ENCODE results near the gene TMEM209. TPM values are rescaled to one million over a fixed set of nuclear protein-coding genes. Genes with fewer than 3 reads are reported as not detected.

The TMEM209 gene
- polyA plus RNA-seq, 2 of the 4 experiments (the other 2 are of a cell fraction): 12.8 to 36.6 TPM

DNA sequence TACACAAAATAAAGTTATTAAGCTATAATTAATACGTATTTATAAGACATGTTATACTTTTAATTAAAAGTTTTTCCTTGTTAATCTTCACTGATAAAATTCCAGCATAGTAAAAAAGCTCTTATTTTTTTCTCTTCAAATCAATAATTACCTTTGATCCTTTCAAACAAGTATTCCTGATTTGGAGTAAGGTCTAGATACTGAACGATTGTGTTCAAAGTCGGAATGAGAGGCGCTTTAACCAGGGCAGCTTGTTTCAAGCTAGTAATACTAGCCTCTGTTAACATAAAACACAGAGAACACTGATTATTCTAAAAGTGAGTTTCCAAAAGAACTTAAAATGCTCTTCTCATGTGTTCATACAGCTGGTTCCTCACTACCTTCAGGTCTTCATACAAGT lies 27.0 kb downstream of the TMEM209 start:
- POLR2A ChIA-PET: no interaction called here
- no peak for FAIRE-seq

DNA sequence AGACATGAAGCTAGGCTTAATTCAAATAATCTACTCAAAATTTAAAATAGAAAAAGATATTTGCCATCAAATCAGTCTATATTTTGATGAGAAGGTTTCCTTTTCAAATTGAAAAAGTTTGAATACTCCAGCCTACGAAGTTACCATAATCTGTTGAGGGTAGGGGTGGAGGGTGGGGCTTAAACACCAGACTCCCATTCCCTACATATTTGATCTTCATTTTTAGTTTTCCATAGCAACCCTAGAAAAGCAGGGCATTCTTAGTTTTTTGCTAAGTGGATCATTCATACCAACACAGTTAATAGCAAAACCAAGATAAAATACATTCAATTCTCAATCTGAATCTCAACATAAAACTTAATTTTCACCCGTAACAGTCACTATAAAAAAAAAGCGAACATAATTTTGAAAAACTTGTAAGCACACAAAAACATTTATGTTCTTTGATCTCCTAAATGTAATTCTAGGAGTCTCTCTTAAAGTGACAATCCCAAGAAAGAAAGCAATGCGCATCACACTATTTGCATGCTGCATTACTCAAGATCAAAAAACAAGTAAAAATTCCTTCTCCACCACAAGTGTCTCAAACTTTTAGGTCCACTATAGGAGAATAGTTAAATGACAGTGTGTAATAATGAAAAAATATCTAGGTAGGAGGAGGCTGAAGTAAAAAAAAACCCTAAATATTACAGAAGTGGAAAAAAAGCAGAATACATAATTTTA lies 30.8 kb downstream of the TMEM209 start:
- no peak for FAIRE-seq
- H3K27ac ChIP-seq: no peak overlapping the region
- WGBS (ENCODE audit: missing lambda C conversion rate): 94% methylated on average over 4 of the region's 4 CpGs
- DNase-seq (ENCODE audit: low read depth in 1 of 2, low spot score in 1 of 2): no peak
- ChIA-PET CTCF (no interaction called here), POLR2A (no interaction called here)
- no peak overlapping the region for H3K4me3 ChIP-seq
- no peak overlapping the region for H3K4me2 ChIP-seq
- no peak for ATAC-seq
- H3K4me1 ChIP-seq: no peaks in the 10 kb centered on the region
- no peaks in the 10 kb centered on the region for H3K9me3 ChIP-seq
- no peak for TF ChIP-seq MYC (IDR thresholded peaks at IDR 0.05; ENCODE audit: borderline replicate concordance, low read length)
- no peak for TF ChIP-seq ESRRA (IDR thresholded peaks at IDR 0.05; ENCODE audit: borderline replicate concordance, low read length)
- TF ChIP-seq, protein P1, sequence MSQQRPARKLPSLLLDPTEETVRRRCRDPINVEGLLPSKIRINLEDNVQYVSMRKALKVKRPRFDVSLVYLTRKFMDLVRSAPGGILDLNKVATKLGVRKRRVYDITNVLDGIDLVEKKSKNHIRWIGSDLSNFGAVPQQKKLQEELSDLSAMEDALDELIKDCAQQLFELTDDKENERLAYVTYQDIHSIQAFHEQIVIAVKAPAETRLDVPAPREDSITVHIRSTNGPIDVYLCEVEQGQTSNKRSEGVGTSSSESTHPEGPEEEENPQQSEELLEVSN (IDR thresholded peaks at IDR 0.05; ENCODE audit: borderline replicate concordance, low read depth): no peak

More for the DNA sequence above, 27.0 kb downstream of the TMEM209 start:
- no peaks in the 10 kb centered on the region for H3K4me1 ChIP-seq
- DNase-seq (ENCODE audit: low read depth in 1 of 2, low spot score in 1 of 2): no peak
- no peak for ATAC-seq
- H3K4me2 ChIP-seq: no peak overlapping the region
- 89% methylated on average over 4 of the region's 4 CpGs for WGBS (ENCODE audit: missing lambda C conversion rate)
- no peak overlapping the region for H3K4me3 ChIP-seq
- no peaks in the 10 kb centered on the region for H3K9me3 ChIP-seq
- TF ChIP-seq RARB (CRISPR knock-in tag; IDR thresholded peaks at IDR 0.05): no peak
- CTCF ChIA-PET: interaction anchor here (0.8 to 1.0 kb wide), 2 partner anchors 11 to 1002 kb away, joined by 3 read pairs; no protein-coding TSS in a partner anchor
- H3K27ac ChIP-seq: no peak overlapping the region

DNA sequence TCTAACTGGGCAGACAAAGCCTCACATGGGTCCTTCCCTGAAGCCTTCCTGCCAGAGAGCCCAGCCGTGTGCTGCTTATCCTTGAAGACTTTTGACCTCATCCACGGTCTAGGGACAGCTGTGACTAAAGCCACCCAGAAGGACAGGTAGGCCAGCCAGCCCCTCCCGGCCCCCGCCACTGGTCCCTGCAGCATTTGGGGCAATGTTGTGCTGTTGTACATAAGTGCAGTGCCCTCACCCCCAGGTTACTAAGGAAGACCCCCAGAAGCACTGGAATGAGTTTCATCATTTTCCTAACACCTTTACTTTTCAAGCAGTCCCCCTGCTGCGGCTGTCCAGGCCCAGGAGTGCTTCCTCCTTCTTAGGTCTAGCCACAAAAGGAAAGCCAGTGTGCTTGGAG lies 43.0 kb downstream of the TMEM209 start:
- DNase-seq (ENCODE audit: low read depth in 1 of 2, low spot score in 1 of 2) (no peak), FAIRE-seq (no peak), ATAC-seq (no peak)
- Histone ChIP-seq H3K27ac (no peak overlapping the region), H3K9me3 (no peaks in the 10 kb centered on the region), H3K4me2 (no peak overlapping the region), H3K4me1 (no peaks in the 10 kb centered on the region), H3K4me3 (no peak overlapping the region)
- 93% methylated on average over 5 of the region's 5 CpGs for WGBS (ENCODE audit: missing lambda C conversion rate)
- POLR2A ChIA-PET: no interaction called here
- no peak for TF ChIP-seq MAFK (IDR thresholded peaks at IDR 0.05; ENCODE audit: partially characterized antibody)
- TF ChIP-seq JUNB (IDR thresholded peaks at IDR 0.05): no peak
- no peak for TF ChIP-seq HDAC2 (IDR thresholded peaks at IDR 0.05)
- TF ChIP-seq, protein P2, sequence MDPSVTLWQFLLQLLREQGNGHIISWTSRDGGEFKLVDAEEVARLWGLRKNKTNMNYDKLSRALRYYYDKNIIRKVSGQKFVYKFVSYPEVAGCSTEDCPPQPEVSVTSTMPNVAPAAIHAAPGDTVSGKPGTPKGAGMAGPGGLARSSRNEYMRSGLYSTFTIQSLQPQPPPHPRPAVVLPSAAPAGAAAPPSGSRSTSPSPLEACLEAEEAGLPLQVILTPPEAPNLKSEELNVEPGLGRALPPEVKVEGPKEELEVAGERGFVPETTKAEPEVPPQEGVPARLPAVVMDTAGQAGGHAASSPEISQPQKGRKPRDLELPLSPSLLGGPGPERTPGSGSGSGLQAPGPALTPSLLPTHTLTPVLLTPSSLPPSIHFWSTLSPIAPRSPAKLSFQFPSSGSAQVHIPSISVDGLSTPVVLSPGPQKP (IDR thresholded peaks at IDR 0.05; ENCODE audit: low read depth, low read length): no peak
- TF ChIP-seq, protein P3, sequence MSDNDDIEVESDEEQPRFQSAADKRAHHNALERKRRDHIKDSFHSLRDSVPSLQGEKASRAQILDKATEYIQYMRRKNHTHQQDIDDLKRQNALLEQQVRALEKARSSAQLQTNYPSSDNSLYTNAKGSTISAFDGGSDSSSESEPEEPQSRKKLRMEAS (IDR thresholded peaks at IDR 0.05): no peak
- no peak for TF ChIP-seq FOSL2 (IDR thresholded peaks at IDR 0.05)
- no peak for TF ChIP-seq FOSL2 (CRISPR knock-in tag; IDR thresholded peaks at IDR 0.05)
- no peak for TF ChIP-seq FOSB (CRISPR knock-in tag; IDR thresholded peaks at IDR 0.05)
- TF ChIP-seq HOXB13 (CRISPR knock-in tag; IDR thresholded peaks at IDR 0.05; ENCODE audit: low read depth): no peak
- no peak for TF ChIP-seq POLR2A (IDR thresholded peaks at IDR 0.05; ENCODE audit: low read length)
- no peak for TF ChIP-seq ESRRA (IDR thresholded peaks at IDR 0.05; ENCODE audit: borderline replicate concordance, low read length)
- no peak for TF ChIP-seq CEBPB (IDR thresholded peaks at IDR 0.05)
- CTCF ChIA-PET: interaction anchor here (0.6 to 1.4 kb wide), 3 partner anchors 20 to 596 kb away, joined by 3 read pairs; no protein-coding TSS in a partner anchor

DNA sequence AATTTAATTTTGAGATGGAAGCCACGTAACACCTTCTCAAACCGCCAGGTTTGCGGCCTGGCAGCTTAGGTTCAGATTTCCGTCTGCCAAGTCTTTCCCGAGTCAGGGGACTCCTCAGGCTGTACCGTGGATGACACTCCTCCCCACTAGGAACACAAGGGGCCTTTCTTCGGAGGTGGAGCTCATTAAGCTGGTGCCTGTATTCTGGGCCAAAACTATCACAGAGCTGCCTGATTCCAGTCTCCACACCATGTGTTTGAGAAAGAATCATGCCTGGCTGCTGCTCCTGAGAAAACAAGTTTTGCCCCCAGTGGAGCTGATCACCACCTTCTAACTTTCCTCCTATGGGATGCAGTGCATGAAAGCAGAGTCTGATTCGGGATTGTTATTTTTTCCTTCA lies 44.8 kb downstream of the TMEM209 start:
- CTCF ChIA-PET: interaction anchor here (0.6 to 1.3 kb wide), 3 partner anchors 25 to 607 kb away, joined by 3 to 4 read pairs (median 3); no protein-coding TSS in a partner anchor
- Histone ChIP-seq H3K4me1 (no peaks in the 10 kb centered on the region), H3K4me3 (no peak overlapping the region), H3K9me3 (peaks cover 10% of the 10 kb centered on the region), H3K27ac (no peak overlapping the region), H3K4me2 (no peak overlapping the region)
- DNase-seq (ENCODE audit: low read depth in 1 of 2, low spot score in 1 of 2): no peak
- ATAC-seq: no peak
- FAIRE-seq: no peak
- TF ChIP-seq JUN (IDR thresholded peaks at IDR 0.05): no peak
- TF ChIP-seq TFCP2L1 (CRISPR knock-in tag; IDR thresholded peaks at IDR 0.05): no peak
- no peak for TF ChIP-seq GATA3 (IDR thresholded peaks at IDR 0.05; ENCODE audit: borderline replicate concordance)
- TF ChIP-seq FOSB (CRISPR knock-in tag; IDR thresholded peaks at IDR 0.05): no peak
- no peak for TF ChIP-seq EHMT2 (IDR thresholded peaks at IDR 0.05; ENCODE audit: low read depth)
- TF ChIP-seq, protein P4, sequence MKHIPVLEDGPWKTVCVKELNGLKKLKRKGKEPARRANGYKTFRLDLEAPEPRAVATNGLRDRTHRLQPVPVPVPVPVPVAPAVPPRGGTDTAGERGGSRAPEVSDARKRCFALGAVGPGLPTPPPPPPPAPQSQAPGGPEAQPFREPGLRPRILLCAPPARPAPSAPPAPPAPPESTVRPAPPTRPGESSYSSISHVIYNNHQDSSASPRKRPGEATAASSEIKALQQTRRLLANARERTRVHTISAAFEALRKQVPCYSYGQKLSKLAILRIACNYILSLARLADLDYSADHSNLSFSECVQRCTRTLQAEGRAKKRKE (CRISPR knock-in tag; IDR thresholded peaks at IDR 0.05; ENCODE audit: low read depth): no peak
- POLR2A ChIA-PET: interaction anchor here (1.0 kb wide), 1 partner anchor 45 kb away, joined by 3 read pairs; the partner anchor contains the start of gene TMEM209
- 93% methylated on average over 8 of the region's 8 CpGs for WGBS (ENCODE audit: missing lambda C conversion rate)

All from A549 (cell line).